Measurements from ENCODE around the gene DHX57.

DNA sequence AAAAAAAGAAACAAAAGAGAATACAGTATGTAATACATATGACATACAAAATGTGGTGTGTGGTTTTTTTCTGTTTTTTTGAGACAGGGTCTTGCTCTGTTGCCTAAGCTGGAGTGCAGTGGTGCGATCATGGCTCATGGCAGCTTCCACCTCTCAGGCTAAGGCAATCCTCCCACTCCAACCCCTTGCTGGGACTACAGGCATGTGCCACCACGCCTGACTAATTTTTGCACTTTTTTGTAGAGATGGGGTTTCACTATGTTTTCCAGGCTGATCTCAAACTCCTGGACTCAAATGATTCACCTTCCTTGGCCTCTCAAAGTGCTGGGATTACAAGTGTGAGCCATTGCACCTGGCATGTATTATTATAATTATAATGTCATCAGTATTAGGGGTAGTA is 38.9 kb downstream of the DHX57 start:
- TF ChIP-seq, protein P1, sequence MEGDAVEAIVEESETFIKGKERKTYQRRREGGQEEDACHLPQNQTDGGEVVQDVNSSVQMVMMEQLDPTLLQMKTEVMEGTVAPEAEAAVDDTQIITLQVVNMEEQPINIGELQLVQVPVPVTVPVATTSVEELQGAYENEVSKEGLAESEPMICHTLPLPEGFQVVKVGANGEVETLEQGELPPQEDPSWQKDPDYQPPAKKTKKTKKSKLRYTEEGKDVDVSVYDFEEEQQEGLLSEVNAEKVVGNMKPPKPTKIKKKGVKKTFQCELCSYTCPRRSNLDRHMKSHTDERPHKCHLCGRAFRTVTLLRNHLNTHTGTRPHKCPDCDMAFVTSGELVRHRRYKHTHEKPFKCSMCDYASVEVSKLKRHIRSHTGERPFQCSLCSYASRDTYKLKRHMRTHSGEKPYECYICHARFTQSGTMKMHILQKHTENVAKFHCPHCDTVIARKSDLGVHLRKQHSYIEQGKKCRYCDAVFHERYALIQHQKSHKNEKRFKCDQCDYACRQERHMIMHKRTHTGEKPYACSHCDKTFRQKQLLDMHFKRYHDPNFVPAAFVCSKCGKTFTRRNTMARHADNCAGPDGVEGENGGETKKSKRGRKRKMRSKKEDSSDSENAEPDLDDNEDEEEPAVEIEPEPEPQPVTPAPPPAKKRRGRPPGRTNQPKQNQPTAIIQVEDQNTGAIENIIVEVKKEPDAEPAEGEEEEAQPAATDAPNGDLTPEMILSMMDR (IDR thresholded peaks at IDR 0.05; ENCODE audit: insufficient read depth, low read depth, low read length), result no peak
- TF ChIP-seq EZH2 (IDR thresholded peaks at IDR 0.05; ENCODE audit: insufficient read depth, low read length), result no peak

All from astrocyte (in vitro differentiated cells and primary cell).